Heart right ventricle (tissue), 16 donors: Measurements from ENCODE around the gene RPL12. TPM values are rescaled to one million over a fixed set of nuclear protein-coding genes. Genes with fewer than 3 reads are reported as not detected.

Experiments
- ATAC-seq, 8 donors: fragments of 200-7000 bp; cut with Tn5 transposase; one replicate each; pipeline ENCODE4 v1.9.1; 2020; ENCODE audit warnings: mild to moderate bottlenecking in 8 of 8, moderate library complexity in 8 of 8, moderate number of reproducible peaks in 1 of 8
- DNase-seq, 2 donors: peaks; one replicate each; pipeline ENCODE4 v3.0.0-alpha.2; 2020
- H3K27ac ChIP-seq, 10 donors: fragments of 200-600 bp; sonication (generic) in 2 of 10; one replicate each; pipeline versions ENCODE4 v1.5.0 to v1.8.0; 2020 to 2022; ENCODE audit warnings: mild to moderate bottlenecking in 3 of 10
- H3K27me3 ChIP-seq, 7 donors: fragments of 200-600 bp; one replicate each; pipeline ENCODE4 v1.8.0; 2021 to 2022; ENCODE audit warnings: mild to moderate bottlenecking in 2 of 7
- H3K36me3 ChIP-seq, 9 donors: fragments of 200-600 bp; sonication (generic) in 1 of 9; one replicate each; pipeline versions ENCODE4 v1.5.0 to v1.8.0; 2020 to 2022; ENCODE audit warnings: mild to moderate bottlenecking in 2 of 9
- H3K4me1 ChIP-seq, 9 donors: fragments of 200-600 bp; sonication (generic) in 1 of 9; one replicate each; pipeline versions ENCODE4 v1.5.0 to v1.8.0; 2020 to 2022; ENCODE audit warnings: mild to moderate bottlenecking in 4 of 9
- H3K4me3 ChIP-seq, 10 donors: fragments of 200-600 bp; sonication (generic) in 2 of 10; one replicate each; pipeline versions ENCODE4 v1.5.0 to v1.8.0; 2020 to 2022; ENCODE audit warnings: mild to moderate bottlenecking in 7 of 10, moderate library complexity in 2 of 10
- H3K9me3 ChIP-seq, 11 donors: fragments of 200-600 bp in 10 of 11; sonication (generic) in 2 of 11; one replicate each; pipeline versions ENCODE4 v1.5.0 to v1.8.0; 2013 to 2022; ENCODE audit warnings: mild to moderate bottlenecking in 2 of 11, control low read depth in 1 of 11, moderate library complexity in 1 of 11
- WGBS, 2 donors: extraction: QIAGEN DNeasy Blood & Tissue Kit; methylation state at CpG; one replicate each; pipeline ENCODE4 v1.1.7; 2013; ENCODE audit warnings: inconsistent platforms in 1 of 2; 5-methylcytosine and 5-hydroxymethylcytosine counted together
- intact Hi-C, 10 donors: fragments of 100-400 bp; cut with DNase I; formaldehyde crosslinking; loops; one replicate each; pipeline versions ENCODE4 v1.11.1 to v1.14.2; 2022
- polyA plus RNA-seq, 2 donors: library from polyadenylated mRNA; stranded (reverse); fragments of 200-250 nt; gene quantifications; one replicate each; pipeline ENCODE4 v1.2.3, GENCODE V29; 2013
- total RNA-seq, 10 donors: library from RNA; stranded (reverse); fragmentation: NEBNext Ultra II Directional in 3 of 10; extraction: Animal tissue kit (Norgen Biotek cat#: 25700) in 3 of 10; gene quantifications; one replicate each; pipeline versions ENCODE4 v1.2.1 to v1.2.4, GENCODE V29; 2021 to 2023
- TF ChIP-seq, protein P1 (sequence below), 9 donors: fragments of 200-600 bp; sonication (generic) in 2 of 9; IDR thresholded peaks; one replicate each; pipeline versions ENCODE4 v1.5.0 to v1.8.0; 2021 to 2022; ENCODE audit warnings: antibody characterized with exemption in 9 of 9, mild to moderate bottlenecking in 5 of 9, moderate library complexity in 1 of 9
- donor health status: Arrhythmogenic right ventricular cardiomyopathy.
- donor health status: ischemic (EF 13 %, LVEDD 7.1; RV severe dilation, severe dysfunction).
- donor health status: healthy with polysubstance abuse.
- donor health status: DM: no; HTN: yes; CAD: no.
- donor health status: DM: no; HTN: no; CAD: no.
- donor health status: ischemic (EF 25% LVEDD 6.9; RV normal size, moderate dysfunction).
- donor health status: ischemic (EF 25% LVEDD 5.7; RV mildly dilated, moderate dysfunction).
- donor health status: healthy.
- donor health status: DM: yes; HTN: yes; CAD: no.
- donor health status: Ischemic cardiomyopathy.
- donor health status: ischemic (EF 35%, LVEDD 5.7; RV mildly dilated, moderate dysfunction).
- donor health status: nonischemic (EF 11% LVEDD 7.7; RV severe dilation, severe dysfunction).
- donor health status: DM: yes; HTN: yes; CAD: no.
- donor health status: PGD.
- donor health status: ischemic (EF 29% LVEDD 5.4; RV normal size, mild dysfunction).
- donor health status: nonischemic (EF 23%, LVEDD 6.1; RV moderate dilation, normal function).

The RPL12 gene
- total and polyA plus RNA-seq, 12 donors = 409 to 1,920 (median 536) TPM

DNA sequence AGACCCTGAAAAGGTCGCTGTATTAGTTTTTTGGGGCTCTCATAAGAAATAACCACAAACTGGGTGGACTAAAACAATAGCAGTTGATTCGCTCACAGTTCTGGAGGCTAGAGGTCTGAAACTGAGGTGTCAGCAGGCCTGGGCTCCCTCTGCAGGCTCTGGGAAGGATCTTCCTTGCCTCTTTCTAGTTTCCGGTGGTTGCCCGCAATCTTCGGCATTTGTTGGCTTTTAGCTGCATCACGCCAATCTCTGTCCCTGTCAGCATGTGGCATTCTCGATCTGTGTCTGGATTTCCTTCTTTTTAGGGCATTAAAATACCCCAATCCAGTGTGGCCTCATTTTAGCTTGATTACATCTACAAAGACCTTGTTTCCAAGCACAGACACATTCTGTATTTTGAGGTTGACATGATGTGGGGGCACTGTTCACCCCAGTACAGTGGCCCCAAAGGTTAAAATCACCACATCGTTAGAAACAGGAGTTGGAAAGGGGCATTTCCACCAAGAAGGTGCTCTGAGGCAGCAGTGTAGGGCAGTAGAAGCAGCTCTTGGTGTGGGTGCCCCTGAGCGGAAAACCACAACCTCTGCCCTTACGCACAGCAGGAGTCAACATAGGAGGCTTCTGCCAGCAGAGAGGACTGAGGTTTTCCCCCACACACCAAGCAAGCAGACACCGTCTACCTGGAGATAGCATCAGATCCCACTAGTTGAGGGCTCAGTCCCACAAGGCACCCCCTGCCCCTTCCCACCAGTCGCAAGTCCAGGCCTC lies 13.5 kb downstream of the RPL12 start:
- no peaks in the 10 kb centered on the region for H3K4me1 ChIP-seq
- TF ChIP-seq, protein P1, sequence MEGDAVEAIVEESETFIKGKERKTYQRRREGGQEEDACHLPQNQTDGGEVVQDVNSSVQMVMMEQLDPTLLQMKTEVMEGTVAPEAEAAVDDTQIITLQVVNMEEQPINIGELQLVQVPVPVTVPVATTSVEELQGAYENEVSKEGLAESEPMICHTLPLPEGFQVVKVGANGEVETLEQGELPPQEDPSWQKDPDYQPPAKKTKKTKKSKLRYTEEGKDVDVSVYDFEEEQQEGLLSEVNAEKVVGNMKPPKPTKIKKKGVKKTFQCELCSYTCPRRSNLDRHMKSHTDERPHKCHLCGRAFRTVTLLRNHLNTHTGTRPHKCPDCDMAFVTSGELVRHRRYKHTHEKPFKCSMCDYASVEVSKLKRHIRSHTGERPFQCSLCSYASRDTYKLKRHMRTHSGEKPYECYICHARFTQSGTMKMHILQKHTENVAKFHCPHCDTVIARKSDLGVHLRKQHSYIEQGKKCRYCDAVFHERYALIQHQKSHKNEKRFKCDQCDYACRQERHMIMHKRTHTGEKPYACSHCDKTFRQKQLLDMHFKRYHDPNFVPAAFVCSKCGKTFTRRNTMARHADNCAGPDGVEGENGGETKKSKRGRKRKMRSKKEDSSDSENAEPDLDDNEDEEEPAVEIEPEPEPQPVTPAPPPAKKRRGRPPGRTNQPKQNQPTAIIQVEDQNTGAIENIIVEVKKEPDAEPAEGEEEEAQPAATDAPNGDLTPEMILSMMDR (IDR thresholded peaks at IDR 0.05) = no peak
- WGBS, 2 donors = 87 to 90% methylated on average over 12 of the region's 12 CpGs
- H3K9me3 ChIP-seq = no peaks in the 10 kb centered on the region
- no peaks in the 10 kb centered on the region for H3K27me3 ChIP-seq
- H3K36me3 ChIP-seq = peaks cover 10 to 100% (median 87%) of the 10 kb centered on the region in 9 donors
- DNase-seq (no peak), ATAC-seq (no peak)
- no peak overlapping the region for H3K27ac ChIP-seq
- intact Hi-C loops = loop anchor here in 1 of 10 donors (5.0 kb wide), 1 partner anchor 1090 kb away; no protein-coding TSS in a partner anchor
- H3K4me3 ChIP-seq = no peak overlapping the region

DNA sequence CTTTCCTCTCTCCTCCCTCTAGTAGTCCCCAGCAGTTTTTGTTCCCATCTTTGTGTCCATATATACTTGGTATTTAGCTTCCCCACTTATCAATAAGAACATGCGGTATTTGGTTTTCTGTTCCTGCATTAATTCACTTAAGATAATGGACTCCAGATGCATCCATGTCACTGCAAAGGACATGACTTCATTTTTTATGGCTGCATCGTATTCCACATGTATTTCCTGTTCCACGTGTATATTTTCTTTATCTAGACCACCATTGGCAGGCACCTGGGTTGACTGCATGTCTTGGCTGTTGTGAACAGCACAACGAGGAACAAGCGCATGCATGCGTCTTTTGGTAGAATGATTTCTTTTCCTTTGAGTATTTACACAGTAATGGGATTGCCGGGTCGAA lies 20.8 kb downstream of the RPL12 start:
- DNase-seq (no peak), ATAC-seq (no peak)
- WGBS, 2 donors = 94 to 96% methylated on average over 8 of the region's 8 CpGs
- TF ChIP-seq, protein P1 (IDR thresholded peaks at IDR 0.05) = no peak
- Histone ChIP-seq H3K4me1 (peaks cover 2 to 26% (median 10%) of the 10 kb centered on the region in 9 donors), H3K4me3 (no peak overlapping the region), H3K27ac (no peak overlapping the region), H3K9me3 (no peaks in the 10 kb centered on the region), H3K36me3 (peaks cover 1 to 84% (median 40%) of the 10 kb centered on the region in 9 donors), H3K27me3 (no peaks in the 10 kb centered on the region)
- intact Hi-C loops = no loop called here

DNA sequence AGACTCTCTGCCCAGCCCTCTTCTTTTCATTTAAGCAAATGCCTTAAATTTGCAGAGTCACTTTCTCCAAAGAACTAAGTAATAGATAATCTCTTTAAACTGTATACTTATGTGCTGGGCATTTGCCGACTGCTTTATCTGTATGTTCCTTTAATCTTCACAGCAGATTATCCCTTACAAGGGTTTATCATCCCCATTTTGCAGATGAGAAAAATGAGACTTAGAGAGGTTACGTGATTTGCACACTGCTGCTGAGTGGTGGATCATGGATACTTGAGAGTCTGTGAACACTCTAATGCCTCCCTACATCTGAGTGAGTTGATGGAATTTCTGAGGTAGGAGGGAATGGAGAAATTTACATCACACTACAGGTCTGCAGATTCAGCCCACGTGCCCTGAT lies 22.9 kb downstream of the RPL12 start:
- 85 to 87% methylated on average over 3 of the region's 3 CpGs for WGBS, 2 donors
- H3K4me3 ChIP-seq = no peak overlapping the region
- no peak for ATAC-seq
- peaks cover 0 to 64% (median 21%) of the 10 kb centered on the region in 9 donors for H3K36me3 ChIP-seq
- DNase-seq = no peak
- intact Hi-C loops = loop anchor here in 2 of 10 donors (1.0 to 10.0 kb wide), 2 partner anchors 25 to 204 kb away; no protein-coding TSS in a partner anchor
- no peaks in the 10 kb centered on the region for H3K27me3 ChIP-seq
- H3K9me3 ChIP-seq = no peaks in the 10 kb centered on the region
- no peak overlapping the region for H3K27ac ChIP-seq
- H3K4me1 ChIP-seq = peaks cover 7 to 35% (median 21%) of the 10 kb centered on the region in 9 donors
- TF ChIP-seq, protein P1 (IDR thresholded peaks at IDR 0.05) = no peak

DNA sequence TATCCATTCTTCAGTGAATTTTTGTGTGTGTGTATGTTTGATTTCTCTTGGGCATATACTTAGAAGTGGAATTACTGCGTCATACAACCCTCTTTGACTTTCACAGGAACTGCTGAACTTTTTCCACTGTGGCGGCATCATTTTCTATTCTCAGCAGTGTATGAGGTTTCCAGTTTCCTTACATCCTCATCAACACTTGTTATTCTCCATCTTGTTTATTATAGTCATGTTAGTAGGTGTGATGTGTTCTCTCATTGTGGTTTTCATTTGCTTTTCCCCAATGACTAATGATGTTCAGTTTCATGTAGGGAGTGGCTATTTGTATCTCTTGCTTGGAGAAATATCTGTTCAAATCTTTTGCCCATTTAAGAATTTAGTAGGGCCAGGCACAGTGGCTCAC lies 24.4 kb downstream of the RPL12 start:
- H3K36me3 ChIP-seq = peaks cover 0 to 51% (median 18%) of the 10 kb centered on the region in 9 donors
- ATAC-seq = no peak
- no peak for DNase-seq
- H3K27ac ChIP-seq = no peak overlapping the region
- intact Hi-C loops = loop anchor here in 2 of 10 donors (10.0 kb wide), 1 partner anchor 202 kb away; no protein-coding TSS in a partner anchor
- WGBS, 2 donors = 86 to 91% methylated on average over 2 of the region's 2 CpGs
- no peak overlapping the region for H3K4me3 ChIP-seq
- TF ChIP-seq, protein P1 (IDR thresholded peaks at IDR 0.05) = no peak
- no peaks in the 10 kb centered on the region for H3K9me3 ChIP-seq
- no peaks in the 10 kb centered on the region for H3K27me3 ChIP-seq
- H3K4me1 ChIP-seq = peaks cover 13 to 48% (median 36%) of the 10 kb centered on the region in 9 donors
